HepG2 (cell line): ENCODE results near the gene GOT1. TPM values are rescaled to one million over a fixed set of nuclear protein-coding genes. Genes with fewer than 3 reads are reported as not detected.

Source experiments
- ATAD3A ChIP-seq: sonication (generic); formaldehyde crosslinking; IDR thresholded peaks from 2 replicates; pipeline ENCODE4 v1.4.0; 2020; ENCODE audit warnings: missing genetic modification reagents
- ATF5 ChIP-seq: sonication (generic); formaldehyde crosslinking; IDR thresholded peaks from 2 replicates; pipeline ENCODE4 v1.4.0; 2020; ENCODE audit warnings: mild to moderate bottlenecking, low read depth, missing genetic modification reagents
- SOX5 ChIP-seq: IDR thresholded peaks from 2 replicates; pipeline ENCODE4 v1.6.1; 2016; ENCODE audit warnings: borderline replicate concordance
- TCF7L2 ChIP-seq: IDR thresholded peaks from 2 replicates; pipeline ENCODE4 v1.6.1; 2011; ENCODE audit warnings: mild to moderate bottlenecking, low read depth, low read length, moderate library complexity
- ZBTB46 ChIP-seq: sonication (generic); formaldehyde crosslinking; IDR thresholded peaks from 2 replicates; pipeline ENCODE4 v1.4.0; 2020; ENCODE audit warnings: mild to moderate bottlenecking, missing genetic modification reagents, borderline replicate concordance
- ZNF549 ChIP-seq: sonication (generic); formaldehyde crosslinking; IDR thresholded peaks from 2 replicates; pipeline ENCODE4 v1.5.0; 2020; ENCODE audit warnings: missing genetic modification reagents
- ZNF570 ChIP-seq: sonication (generic); formaldehyde crosslinking; IDR thresholded peaks from 2 replicates; pipeline ENCODE4 v1.4.0; 2020; ENCODE audit warnings: mild to moderate bottlenecking, missing genetic modification reagents, borderline replicate concordance
- ZNF597 ChIP-seq: sonication (generic); formaldehyde crosslinking; IDR thresholded peaks from 2 replicates; pipeline ENCODE4 v1.5.0; 2020; ENCODE audit warnings: missing genetic modification reagents
- ZNF83 ChIP-seq: sonication (generic); formaldehyde crosslinking; IDR thresholded peaks from 2 replicates; pipeline ENCODE4 v1.4.0; 2020; ENCODE audit warnings: missing genetic modification reagents, mild to moderate bottlenecking, borderline replicate concordance
- polyA plus RNA-seq, 8 experiments: library from polyadenylated mRNA; depleted of rRNA in 3 of 8; stranded (reverse) in 7 of 8; unstranded in 1 of 8; fragments of >200 nt; fragmentation: Illumina TruSeq in 4 of 8; extraction: Trizol in 4 of 8; gene quantifications; 2 replicates each; pipeline versions ENCODE4 v1.2.1 to v1.2.3, GENCODE V29; 2011 to 2016; ENCODE audit warnings: low read depth in 4 of 8, missing spikeins in 1 of 8, mixed read lengths in 1 of 8; ENCODE audit not compliant: insufficient read depth in 1 of 8
- total RNA-seq, 5 experiments: library from RNA; depleted of rRNA; stranded (reverse); fragments of >200 nt; fragmentation: Illumina TruSeq; extraction: Trizol; gene quantifications; 2 replicates each; pipeline ENCODE4 v1.2.3, GENCODE V29; 2016; ENCODE audit warnings: low read depth in 1 of 5
- TF ChIP-seq, protein P1 (sequence below): sonication (generic); formaldehyde crosslinking; IDR thresholded peaks from 2 replicates; pipeline ENCODE4 v1.4.0; 2020; ENCODE audit warnings: missing genetic modification reagents

Gene GOT1
- total and polyA plus RNA-seq, 2 of the 13 experiments (the other 11 are each of a cell fraction or from before 2014, with no cell fraction given) = 81.2 to 102 TPM

DNA sequence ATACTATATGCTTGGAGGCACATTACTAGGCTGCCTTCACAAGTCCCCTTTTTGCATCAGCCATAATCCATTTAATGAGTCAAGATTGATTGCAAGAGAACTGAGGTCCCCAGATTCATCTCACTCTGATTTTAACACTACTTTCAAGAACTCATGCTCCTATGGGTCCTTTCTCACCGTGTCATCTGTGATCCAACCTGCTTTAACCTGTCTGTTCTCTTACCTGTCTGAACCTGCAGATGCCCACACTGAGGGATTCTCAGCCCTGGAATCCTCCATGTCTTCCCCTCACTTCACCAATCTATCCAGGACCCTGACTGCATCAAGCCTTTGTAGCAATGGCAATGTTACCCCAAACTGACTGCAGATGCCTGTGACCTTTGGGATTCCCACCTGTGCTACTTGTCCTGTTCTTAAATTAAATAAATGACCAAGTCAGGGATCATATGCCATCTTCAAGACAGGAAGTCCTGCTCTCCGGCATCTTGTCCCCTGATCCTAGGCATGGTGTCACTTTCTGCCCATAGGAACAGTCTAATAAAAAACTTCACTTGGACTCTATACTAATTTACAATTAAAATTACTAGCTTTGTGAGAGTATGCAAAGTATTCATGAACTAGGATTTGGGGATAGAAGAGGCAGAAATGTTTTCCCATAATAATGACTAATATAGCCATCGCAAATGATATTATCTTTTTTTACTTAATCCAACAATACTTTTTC is 25.9 kb upstream of the GOT1 start (continued):
- no peak for TF ChIP-seq ZNF597 (CRISPR knock-in tag)
- TF ChIP-seq ATF5 (CRISPR knock-in tag) = no peak
- no peak for TF ChIP-seq ZNF83 (CRISPR knock-in tag)
- no peak for TF ChIP-seq ZNF570
- no peak for TF ChIP-seq TCF7L2
- TF ChIP-seq ZNF549 (CRISPR knock-in tag) = no peak
- TF ChIP-seq SOX5 (CRISPR knock-in tag) = no peak
- TF ChIP-seq, protein P1, sequence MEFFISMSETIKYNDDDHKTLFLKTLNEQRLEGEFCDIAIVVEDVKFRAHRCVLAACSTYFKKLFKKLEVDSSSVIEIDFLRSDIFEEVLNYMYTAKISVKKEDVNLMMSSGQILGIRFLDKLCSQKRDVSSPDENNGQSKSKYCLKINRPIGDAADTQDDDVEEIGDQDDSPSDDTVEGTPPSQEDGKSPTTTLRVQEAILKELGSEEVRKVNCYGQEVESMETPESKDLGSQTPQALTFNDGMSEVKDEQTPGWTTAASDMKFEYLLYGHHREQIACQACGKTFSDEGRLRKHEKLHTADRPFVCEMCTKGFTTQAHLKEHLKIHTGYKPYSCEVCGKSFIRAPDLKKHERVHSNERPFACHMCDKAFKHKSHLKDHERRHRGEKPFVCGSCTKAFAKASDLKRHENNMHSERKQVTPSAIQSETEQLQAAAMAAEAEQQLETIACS (CRISPR knock-in tag) = no peak
- no peak for TF ChIP-seq ZBTB46 (CRISPR knock-in tag)
- no peak for TF ChIP-seq ATAD3A (CRISPR knock-in tag)
